ENCODE data around the gene ADRA2B.

- TF ChIP-seq POLR2A (IDR thresholded peaks at IDR 0.05; ENCODE audit: low read length): no peak
- no peak for TF ChIP-seq GATA1 (IDR thresholded peaks at IDR 0.05; ENCODE audit: low read depth, low read length)
Observed at GRCh38 chr2:96114903-96115581, 1.3 kb downstream of the ADRA2B start.

Data from erythroblast (primary cell).